ENCODE data around the gene MET. TPM values are rescaled to one million over a fixed set of nuclear protein-coding genes. Genes with fewer than 3 reads are reported as not detected.

MET gene
- polyA plus RNA-seq, 1 donor from 2014 or later = not detected

- no peaks in the 10 kb centered on the region for H4K20me1 ChIP-seq (ENCODE audit: insufficient read depth)
- no peak overlapping the region for H3K9ac ChIP-seq (ENCODE audit: low read length)
- no peaks in the 10 kb centered on the region for H3F3A ChIP-seq (ENCODE audit: insufficient read depth, low read length, poor library complexity, severe bottlenecking)
- H3K9me3 ChIP-seq (ENCODE audit: low read length) = no peaks in the 10 kb centered on the region
- no peak overlapping the region for H3K27ac ChIP-seq (ENCODE audit: low read length)
- H3K4me3 ChIP-seq (ENCODE audit: low read length) = no peak overlapping the region
- H3K4me2 ChIP-seq (ENCODE audit: low read length) = no peak overlapping the region
- TF ChIP-seq CTCF (IDR thresholded peaks at IDR 0.05; ENCODE audit: poor library complexity, severe bottlenecking) (no peak), REST (IDR thresholded peaks at IDR 0.05; ENCODE audit: borderline replicate concordance) (no peak), SMC3 (conservative IDR thresholded peaks at IDR 0.05; ENCODE audit: poor library complexity) (no peak), EP300 (conservative IDR thresholded peaks at IDR 0.05; ENCODE audit: poor library complexity, severe bottlenecking) (no peak), EZH2 (IDR thresholded peaks at IDR 0.05; ENCODE audit: borderline replicate concordance, insufficient read depth, low read length, poor library complexity, severe bottlenecking) (no peak), MXI1 (conservative IDR thresholded peaks at IDR 0.05; ENCODE audit: poor library complexity, severe bottlenecking) (no peak), RAD21 (conservative IDR thresholded peaks at IDR 0.05) (no peak), TAF1 (IDR thresholded peaks at IDR 0.05; ENCODE audit: low read depth) (no peak), POLR2AphosphoS5 (IDR thresholded peaks at IDR 0.05) (no peak)
- no peaks in the 10 kb centered on the region for H3K9me2 ChIP-seq (ENCODE audit: insufficient read depth, low read length)
- H2AFZ ChIP-seq (ENCODE audit: low read depth, low read length) = no peak overlapping the region
- H3K27me3 ChIP-seq (ENCODE audit: insufficient read depth, low read depth, low read length) = no peaks in the 10 kb centered on the region
- no peaks in the 10 kb centered on the region for H3K36me3 ChIP-seq (ENCODE audit: insufficient read depth, low read length)
- no peaks in the 10 kb centered on the region for H3K79me2 ChIP-seq (replicated peaks; ENCODE audit: insufficient read depth, low read length)
Observed at GRCh38 chr7:116704650-116705228, 32.7 kb downstream of the MET start.

- no peaks in the 10 kb centered on the region for H3K9me3 ChIP-seq (ENCODE audit: low read length)
- no peak overlapping the region for H3K4me2 ChIP-seq (ENCODE audit: low read length)
- H4K20me1 ChIP-seq (ENCODE audit: insufficient read depth) = no peaks in the 10 kb centered on the region
- no peak overlapping the region for H3K9ac ChIP-seq (ENCODE audit: low read length)
- no peak overlapping the region for H2AFZ ChIP-seq (ENCODE audit: low read depth, low read length)
- no peaks in the 10 kb centered on the region for H3K79me2 ChIP-seq (replicated peaks; ENCODE audit: insufficient read depth, low read length)
- no peaks in the 10 kb centered on the region for H3K36me3 ChIP-seq (ENCODE audit: insufficient read depth, low read length)
- H3K4me3 ChIP-seq (ENCODE audit: low read length) = no peak overlapping the region
- TF ChIP-seq RAD21 (conservative IDR thresholded peaks at IDR 0.05) (no peak), CTCF (IDR thresholded peaks at IDR 0.05; ENCODE audit: poor library complexity, severe bottlenecking) (no peak), REST (IDR thresholded peaks at IDR 0.05; ENCODE audit: borderline replicate concordance) (no peak), EZH2 (IDR thresholded peaks at IDR 0.05; ENCODE audit: borderline replicate concordance, insufficient read depth, low read length, poor library complexity, severe bottlenecking) (no peak), SMC3 (conservative IDR thresholded peaks at IDR 0.05; ENCODE audit: poor library complexity) (no peak), TAF1 (IDR thresholded peaks at IDR 0.05; ENCODE audit: low read depth) (no peak), MXI1 (conservative IDR thresholded peaks at IDR 0.05; ENCODE audit: poor library complexity, severe bottlenecking) (no peak), POLR2AphosphoS5 (IDR thresholded peaks at IDR 0.05) (no peak), EP300 (conservative IDR thresholded peaks at IDR 0.05; ENCODE audit: poor library complexity, severe bottlenecking) (no peak)
- H3K9me2 ChIP-seq (ENCODE audit: insufficient read depth, low read length) = no peaks in the 10 kb centered on the region
- H3K27me3 ChIP-seq (ENCODE audit: insufficient read depth, low read depth, low read length) = no peaks in the 10 kb centered on the region
- H3K27ac ChIP-seq (ENCODE audit: low read length) = no peak overlapping the region
- H3F3A ChIP-seq (ENCODE audit: insufficient read depth, low read length, poor library complexity, severe bottlenecking) = no peaks in the 10 kb centered on the region
Observed at GRCh38 chr7:116705419-116705818, 33.4 kb downstream of the MET start.
